Endodermal cell (in vitro differentiated cells): ENCODE results near the gene RIF1. TPM values are rescaled to one million over a fixed set of nuclear protein-coding genes. Genes with fewer than 3 reads are reported as not detected.

Source experiments
- DNase-seq: peaks from one replicate; pipeline ENCODE4 v3.0.0-alpha.2; 2017
- H3K27ac ChIP-seq: 2 replicates; pipeline ENCODE4 v1.5.1; 2013; ENCODE audit warnings: mild to moderate bottlenecking, low read depth, low read length, moderate library complexity
- H3K27me3 ChIP-seq: 2 replicates; pipeline ENCODE4 v1.6.1; 2013; ENCODE audit warnings: mild to moderate bottlenecking, low read length, moderate library complexity; ENCODE audit not compliant: insufficient read depth, control insufficient read depth, poor library complexity, severe bottlenecking
- H3K36me3 ChIP-seq: 2 replicates; pipeline ENCODE4 v1.7.0; 2013; ENCODE audit warnings: mild to moderate bottlenecking, low read length, moderate library complexity; ENCODE audit not compliant: control insufficient read depth, insufficient read depth
- H3K4me1 ChIP-seq: one replicate; pipeline ENCODE4 v1.7.0; 2013; ENCODE audit warnings: low read length; ENCODE audit not compliant: control insufficient read depth, insufficient read depth
- H3K4me3 ChIP-seq: 2 replicates; pipeline ENCODE4 v1.5.1; 2013; ENCODE audit warnings: mild to moderate bottlenecking, low read length, moderate library complexity
- H3K9ac ChIP-seq: 2 replicates; pipeline ENCODE4 v1.6.1; 2013; ENCODE audit warnings: mild to moderate bottlenecking, low read length, moderate library complexity; ENCODE audit not compliant: poor library complexity, severe bottlenecking; ENCODE audit errors: extremely low read depth
- H3K9me3 ChIP-seq: 2 replicates; pipeline ENCODE4 v1.6.1; 2013; ENCODE audit warnings: mild to moderate bottlenecking, low read length, moderate library complexity; ENCODE audit not compliant: control insufficient read depth
- H3K27ac Mint-ChIP-seq: 2 replicates; pipeline ENCODE4 v1.8.0; 2020; ENCODE audit warnings: mixed read lengths
- H3K27me3 Mint-ChIP-seq: 2 replicates; pipeline ENCODE4 v1.8.0; 2021; ENCODE audit warnings: mild to moderate bottlenecking, mixed read lengths; ENCODE audit not compliant: insufficient read depth
- H3K36me3 Mint-ChIP-seq: 2 replicates; pipeline ENCODE4 v1.8.0; 2020; ENCODE audit warnings: low read depth, mixed read lengths
- H3K4me1 Mint-ChIP-seq: 2 replicates; pipeline ENCODE4 v1.8.0; 2020; ENCODE audit warnings: mixed read lengths
- H3K4me3 Mint-ChIP-seq: 2 replicates; pipeline ENCODE4 v1.8.0; 2020; ENCODE audit warnings: mild to moderate bottlenecking, moderate library complexity, mixed read lengths
- H3K9me3 Mint-ChIP-seq: 2 replicates; pipeline ENCODE4 v1.8.0; 2020; ENCODE audit warnings: mild to moderate bottlenecking, mixed read lengths
- WGBS, 2 experiments: methylation state at CpG; one replicate each; pipeline versions ENCODE4 v1.1.5 to v1.1.7; 2013; ENCODE audit warnings: missing lambda C conversion rate in 2 of 2, mixed read lengths in 1 of 2; ENCODE audit not compliant: insufficient coverage in 1 of 2, insufficient read length in 1 of 2; 5-methylcytosine and 5-hydroxymethylcytosine counted together
- total RNA-seq, 2 donors: library from RNA; stranded (reverse); fragmentation: NEBNext Ultra II Directional in 1 of 2; extraction: Animal tissue kit (Norgen Biotek cat#: 25700) in 1 of 2; gene quantifications; 2 replicates in 1 of 2; 3 replicates in 1 of 2; pipeline ENCODE4 v1.2.1, GENCODE V29; 2021
- TF ChIP-seq, protein P1 (sequence below): fragments of 200-600 bp; sonication (generic); conservative IDR thresholded peaks from 2 replicates; pipeline ENCODE4 v1.5.0; 2021; ENCODE audit warnings: antibody characterized with exemption, mild to moderate bottlenecking

RIF1 gene
- total RNA-seq, 2 donors from 2014 or later = 64.3 to 66.7 TPM

DNA sequence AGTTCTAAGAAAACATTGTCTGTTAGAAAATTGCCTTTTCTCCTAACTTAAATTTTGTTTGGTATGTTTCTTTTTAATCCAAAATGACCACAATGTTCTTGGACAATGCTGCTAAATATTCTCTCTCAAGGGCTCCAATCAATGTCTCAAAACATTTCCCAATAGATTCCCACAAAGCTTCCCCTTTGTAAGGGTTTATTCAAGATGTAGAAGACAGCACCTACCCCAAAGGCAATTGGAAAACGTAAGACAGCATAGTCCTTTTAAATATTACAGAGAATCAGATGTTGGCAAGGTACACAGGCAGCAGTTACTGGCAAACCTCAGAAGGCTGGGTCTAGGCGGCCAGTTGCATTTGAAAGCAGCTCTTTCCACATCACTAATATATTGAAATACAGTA is 18.3 kb upstream of the RIF1 start:
- Mint-ChIP-seq H3K27ac (no peak overlapping the region), H3K36me3 (no peaks in the 10 kb centered on the region), H3K27me3 (no peaks in the 10 kb centered on the region), H3K4me3 (no peak overlapping the region), H3K9me3 (no peaks in the 10 kb centered on the region), H3K4me1 (no peaks in the 10 kb centered on the region)
- no peak overlapping the region for H3K4me3 ChIP-seq
- TF ChIP-seq, protein P1, sequence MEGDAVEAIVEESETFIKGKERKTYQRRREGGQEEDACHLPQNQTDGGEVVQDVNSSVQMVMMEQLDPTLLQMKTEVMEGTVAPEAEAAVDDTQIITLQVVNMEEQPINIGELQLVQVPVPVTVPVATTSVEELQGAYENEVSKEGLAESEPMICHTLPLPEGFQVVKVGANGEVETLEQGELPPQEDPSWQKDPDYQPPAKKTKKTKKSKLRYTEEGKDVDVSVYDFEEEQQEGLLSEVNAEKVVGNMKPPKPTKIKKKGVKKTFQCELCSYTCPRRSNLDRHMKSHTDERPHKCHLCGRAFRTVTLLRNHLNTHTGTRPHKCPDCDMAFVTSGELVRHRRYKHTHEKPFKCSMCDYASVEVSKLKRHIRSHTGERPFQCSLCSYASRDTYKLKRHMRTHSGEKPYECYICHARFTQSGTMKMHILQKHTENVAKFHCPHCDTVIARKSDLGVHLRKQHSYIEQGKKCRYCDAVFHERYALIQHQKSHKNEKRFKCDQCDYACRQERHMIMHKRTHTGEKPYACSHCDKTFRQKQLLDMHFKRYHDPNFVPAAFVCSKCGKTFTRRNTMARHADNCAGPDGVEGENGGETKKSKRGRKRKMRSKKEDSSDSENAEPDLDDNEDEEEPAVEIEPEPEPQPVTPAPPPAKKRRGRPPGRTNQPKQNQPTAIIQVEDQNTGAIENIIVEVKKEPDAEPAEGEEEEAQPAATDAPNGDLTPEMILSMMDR = no peak
- DNase-seq = no peak
- no peaks in the 10 kb centered on the region for H3K9me3 ChIP-seq
- H3K36me3 ChIP-seq = no peaks in the 10 kb centered on the region
- no peaks in the 10 kb centered on the region for H3K27me3 ChIP-seq
- 95 to 100% methylated on average over 1 to 2 of the region's 2 CpGs for WGBS, 2 experiments
- no peak overlapping the region for H3K9ac ChIP-seq
- no peak overlapping the region for H3K27ac ChIP-seq
- no peaks in the 10 kb centered on the region for H3K4me1 ChIP-seq

DNA sequence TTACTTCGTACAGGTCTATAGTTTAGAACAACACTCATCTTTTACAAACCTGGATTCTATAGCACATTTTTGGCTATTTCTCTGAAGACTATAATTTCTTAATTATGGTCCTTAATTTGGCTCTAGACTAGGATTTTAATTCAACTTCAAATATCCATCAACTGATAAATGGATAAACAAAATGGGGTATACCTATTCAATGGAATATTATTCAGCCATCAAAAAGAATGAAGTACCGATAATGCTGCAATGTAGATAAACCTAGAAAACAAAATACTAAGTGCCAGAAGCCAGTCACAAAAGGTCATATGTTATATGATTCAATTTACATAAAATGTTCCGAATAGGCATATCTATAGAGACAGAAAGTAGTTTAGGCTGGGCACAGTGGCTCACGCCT is 15.2 kb upstream of the RIF1 start:
- no peak overlapping the region for H3K4me3 Mint-ChIP-seq
- H3K9me3 Mint-ChIP-seq = no peaks in the 10 kb centered on the region
- TF ChIP-seq, protein P1 = no peak
- DNase-seq = no peak
- H3K36me3 Mint-ChIP-seq = no peaks in the 10 kb centered on the region
- no peak overlapping the region for H3K4me3 ChIP-seq
- H3K4me1 ChIP-seq = no peaks in the 10 kb centered on the region
- H3K9ac ChIP-seq = no peak overlapping the region
- no peak overlapping the region for H3K27ac ChIP-seq
- no peaks in the 10 kb centered on the region for H3K27me3 Mint-ChIP-seq
- WGBS, 2 experiments = 82 to 93% methylated on average over 2 to 4 of the region's 4 CpGs
- H3K9me3 ChIP-seq = no peaks in the 10 kb centered on the region
- H3K4me1 Mint-ChIP-seq = no peaks in the 10 kb centered on the region
- H3K36me3 ChIP-seq = no peaks in the 10 kb centered on the region
- H3K27ac Mint-ChIP-seq = no peak overlapping the region
- H3K27me3 ChIP-seq = no peaks in the 10 kb centered on the region

DNA sequence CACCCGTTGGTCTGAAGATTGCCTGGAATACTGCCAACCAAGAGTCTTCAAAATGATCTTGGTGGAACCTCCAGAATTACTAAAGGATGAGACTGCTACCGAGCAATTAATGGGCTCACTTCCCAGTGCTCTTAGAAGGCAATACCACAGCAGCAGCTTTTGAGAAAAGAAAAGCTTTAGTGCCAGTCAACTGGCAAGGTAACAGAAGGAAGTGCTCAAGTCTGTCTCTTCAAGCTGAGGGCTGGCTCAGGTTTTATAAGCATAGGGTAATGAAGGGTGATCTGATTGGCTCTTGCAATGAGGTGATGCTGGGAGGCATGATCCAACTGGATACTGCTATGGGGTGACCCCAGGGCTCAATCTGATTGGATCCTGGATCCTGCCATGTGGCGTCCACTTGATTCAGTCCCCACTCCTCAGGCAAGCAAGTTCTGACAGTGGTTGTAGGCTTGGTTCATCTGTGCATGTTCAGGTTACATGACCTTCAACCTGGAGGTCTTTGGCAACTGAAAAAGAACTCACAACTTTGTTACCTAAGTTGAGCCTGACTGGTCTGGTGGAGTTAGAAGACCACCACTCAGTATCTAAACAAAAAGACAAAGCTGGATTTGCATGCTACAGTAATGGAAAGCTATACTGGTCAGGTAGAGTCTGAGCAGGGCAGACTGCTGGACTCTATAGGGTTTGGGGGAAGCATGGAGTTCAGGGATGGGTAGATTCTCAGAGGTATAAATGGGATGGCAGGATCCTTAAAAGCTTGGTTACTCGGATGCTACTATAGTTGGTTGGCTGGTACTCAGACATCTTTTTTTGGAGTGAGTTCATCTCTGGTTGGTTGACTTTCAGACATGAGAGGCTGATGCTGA is 14.0 kb upstream of the RIF1 start:
- Mint-ChIP-seq H3K27ac (no peak overlapping the region), H3K9me3 (no peaks in the 10 kb centered on the region), H3K27me3 (no peaks in the 10 kb centered on the region), H3K4me3 (no peak overlapping the region), H3K36me3 (no peaks in the 10 kb centered on the region), H3K4me1 (no peaks in the 10 kb centered on the region)
- H3K27me3 ChIP-seq = no peaks in the 10 kb centered on the region
- TF ChIP-seq, protein P1 = no peak
- H3K4me3 ChIP-seq = no peak overlapping the region
- no peak overlapping the region for H3K9ac ChIP-seq
- no peaks in the 10 kb centered on the region for H3K36me3 ChIP-seq
- WGBS, 2 experiments = 90 to 92% methylated on average over 2 to 4 of the region's 4 CpGs
- no peaks in the 10 kb centered on the region for H3K9me3 ChIP-seq
- no peaks in the 10 kb centered on the region for H3K4me1 ChIP-seq
- no peak for DNase-seq
- H3K27ac ChIP-seq = no peak overlapping the region
